ENCODE data around the gene GGACT. TPM values are rescaled to one million over a fixed set of nuclear protein-coding genes. Genes with fewer than 3 reads are reported as not detected.
"Not testable (repeated sequence)": the region's sequence is repeated elsewhere in the genome, so short reads cannot be mapped to it uniquely, and the experiment has no call there.

GGACT gene
- total and polyA plus RNA-seq, 2 experiments from 2014 or later = 0.24 to 1.0 TPM

DNA sequence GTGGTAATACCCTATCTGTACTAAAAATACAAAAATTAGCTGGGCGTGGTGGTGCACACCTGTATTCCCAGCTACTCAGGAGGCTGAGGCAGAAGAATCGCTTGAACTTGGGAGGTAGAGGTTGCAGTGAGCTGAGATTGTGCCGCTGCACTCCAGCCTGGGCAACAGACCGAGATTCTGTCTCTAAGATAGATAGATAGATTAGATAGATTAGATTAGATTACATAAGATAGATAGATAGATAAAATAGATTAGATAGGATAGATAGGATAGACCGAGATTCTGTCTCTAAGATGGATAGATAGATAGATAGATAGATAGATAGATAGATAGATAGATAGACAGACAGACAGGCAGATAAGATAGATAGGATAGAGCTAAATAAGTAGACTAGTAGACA, 63.9 kb downstream of the GGACT start:
- H3K4me1 Mint-ChIP-seq = peaks cover 53% of the 10 kb centered on the region
- not testable (repeated sequence) for H3F3A ChIP-seq (replicated peaks; ENCODE audit: low read depth); H3K36me3 Mint-ChIP-seq (ENCODE audit: low read depth); DNase-seq (ENCODE audit: low spot score); H3K9me2 ChIP-seq (ENCODE audit: insufficient read depth); H3K4me3 Mint-ChIP-seq; H2AFZ ChIP-seq; H3K9me3 Mint-ChIP-seq; H3K27ac ChIP-seq (ENCODE audit: low read depth); ATAC-seq; H3K36me3 ChIP-seq (ENCODE audit: insufficient read depth); H3K4me3 ChIP-seq; H3K4me2 ChIP-seq; H3K27me3 ChIP-seq (ENCODE audit: insufficient read depth); H3K79me2 ChIP-seq (replicated peaks; ENCODE audit: insufficient read depth); H3K27ac Mint-ChIP-seq; H4K20me1 ChIP-seq (replicated peaks; ENCODE audit: insufficient read depth)
- H3K27me3 Mint-ChIP-seq (ENCODE audit: insufficient read depth, low read depth, poor library complexity) = peaks cover 14% of the 10 kb centered on the region
- peaks cover 38% of the 10 kb centered on the region for H3K4me1 ChIP-seq (ENCODE audit: insufficient read depth)

DNA sequence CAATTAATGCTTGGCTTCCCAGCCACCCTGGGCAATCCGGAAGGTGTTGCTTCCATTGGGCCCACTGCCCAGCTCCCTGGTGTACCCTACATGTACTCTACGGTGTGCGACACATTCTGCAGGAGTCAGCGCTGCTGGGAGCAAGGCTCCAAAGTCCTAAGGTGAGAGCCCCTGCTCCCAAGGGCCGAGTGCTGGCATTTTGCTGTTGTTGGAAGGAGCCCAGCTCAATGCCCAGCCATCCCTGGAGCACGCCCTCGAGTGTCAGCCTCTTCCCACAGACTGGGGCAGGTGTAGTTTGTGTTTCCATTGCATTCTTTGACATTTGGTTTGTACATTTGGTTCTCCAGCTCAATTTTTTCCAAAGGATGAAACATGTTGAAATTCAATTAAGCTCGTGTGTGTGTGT, 64.6 kb downstream of the GGACT start:
- Histone ChIP-seq H3F3A (replicated peaks; ENCODE audit: low read depth) (peaks cover 2% of the 10 kb centered on the region; the same call in 1 of the 2 replicates), H3K36me3 (ENCODE audit: insufficient read depth) (no peaks in the 10 kb centered on the region), H3K9me2 (ENCODE audit: insufficient read depth) (no peaks in the 10 kb centered on the region), H4K20me1 (replicated peaks; ENCODE audit: insufficient read depth) (no peaks in the 10 kb centered on the region), H3K79me2 (replicated peaks; ENCODE audit: insufficient read depth) (no peaks in the 10 kb centered on the region), H2AFZ (no peak overlapping the region), H3K4me3 (no peak overlapping the region), H3K4me2 (no peak overlapping the region), H3K4me1 (ENCODE audit: insufficient read depth) (peaks cover 38% of the 10 kb centered on the region), H3K27ac (ENCODE audit: low read depth) (no peak overlapping the region), H3K27me3 (ENCODE audit: insufficient read depth) (no peaks in the 10 kb centered on the region)
- TF ChIP-seq CTCF (conservative IDR thresholded peaks at IDR 0.05; ENCODE audit: low read depth in 2 of 2) (no peak), STAT1 (IDR thresholded peaks at IDR 0.05; ENCODE audit: unreplicated experiment) (no peak), POLR2AphosphoS5 (IDR thresholded peaks at IDR 0.05; ENCODE audit: low read depth) (no peak), REST (IDR thresholded peaks at IDR 0.05; ENCODE audit: unreplicated experiment) (no peak), ZNF331 (CRISPR knock-in tag; IDR thresholded peaks at IDR 0.05; ENCODE audit: low read depth) (no peak), CREB1 (CRISPR knock-in tag; IDR thresholded peaks at IDR 0.05; ENCODE audit: low read depth) (no peak), NANOG (IDR thresholded peaks at IDR 0.05; ENCODE audit: borderline replicate concordance) (no peak), EZH2 (IDR thresholded peaks at IDR 0.05; ENCODE audit: low read depth, unreplicated experiment) (no peak)
- TF ChIP-seq, protein P1, sequence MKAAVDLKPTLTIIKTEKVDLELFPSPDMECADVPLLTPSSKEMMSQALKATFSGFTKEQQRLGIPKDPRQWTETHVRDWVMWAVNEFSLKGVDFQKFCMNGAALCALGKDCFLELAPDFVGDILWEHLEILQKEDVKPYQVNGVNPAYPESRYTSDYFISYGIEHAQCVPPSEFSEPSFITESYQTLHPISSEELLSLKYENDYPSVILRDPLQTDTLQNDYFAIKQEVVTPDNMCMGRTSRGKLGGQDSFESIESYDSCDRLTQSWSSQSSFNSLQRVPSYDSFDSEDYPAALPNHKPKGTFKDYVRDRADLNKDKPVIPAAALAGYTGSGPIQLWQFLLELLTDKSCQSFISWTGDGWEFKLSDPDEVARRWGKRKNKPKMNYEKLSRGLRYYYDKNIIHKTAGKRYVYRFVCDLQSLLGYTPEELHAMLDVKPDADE (IDR thresholded peaks at IDR 0.05) = no peak
- ATAC-seq (no peak), DNase-seq (ENCODE audit: low spot score) (no peak)
- H3K9me3 Mint-ChIP-seq = no peaks in the 10 kb centered on the region; the same call in 2 of the 3 replicates
- peaks cover 10% of the 10 kb centered on the region; the same call in 2 of the 3 replicates for H3K36me3 Mint-ChIP-seq (ENCODE audit: low read depth)
- peaks cover 52% of the 10 kb centered on the region for H3K4me1 Mint-ChIP-seq
- peaks cover 14% of the 10 kb centered on the region for H3K27me3 Mint-ChIP-seq (ENCODE audit: insufficient read depth, low read depth, poor library complexity)
- H3K27ac Mint-ChIP-seq = no peak overlapping the region
- H3K4me3 Mint-ChIP-seq = no peak overlapping the region

Measured in GM23338 (cell line).